Measurements from ENCODE around the gene ZNF618.

The ZNF618 gene

GRCh38 chr9:113886026-113886369, 9.9 kb downstream of the ZNF618 start:
- no peak for DNase-seq

GRCh38 chr9:113886466-113886865, 10.4 kb downstream of the ZNF618 start:
- DNase-seq = no peak

- no peak for DNase-seq
These were observed 10.8 kb downstream of the ZNF618 start for GRCh38 chr9:113886933-113887332.

- DNase-seq = no peak
These were observed 11.3 kb downstream of the ZNF618 start for GRCh38 chr9:113887436-113887835.

- no peak for DNase-seq
These were observed 12.2 kb downstream of the ZNF618 start for GRCh38 chr9:113888336-113888735.

- no peak for DNase-seq
These were observed 12.9 kb downstream of the ZNF618 start for GRCh38 chr9:113888976-113889375.

GRCh38 chr9:113890704-113891103, 14.6 kb downstream of the ZNF618 start:
- DNase-seq = no peak

GRCh38 chr9:113892861-113893491, 16.9 kb downstream of the ZNF618 start:
- DNase-seq = no peak

GRCh38 chr9:113894166-113894565, 18.1 kb downstream of the ZNF618 start:
- no peak for DNase-seq

- no peak for DNase-seq
These were observed 19.4 kb downstream of the ZNF618 start for GRCh38 chr9:113895526-113895925.

- DNase-seq = no peak
These were observed 20.6 kb downstream of the ZNF618 start for GRCh38 chr9:113896713-113897112.

GRCh38 chr9:113898151-113898550, 22.0 kb downstream of the ZNF618 start:
- DNase-seq = no peak

- DNase-seq = no peak
These were observed 22.5 kb downstream of the ZNF618 start for GRCh38 chr9:113898596-113898995.

GRCh38 chr9:113899205-113899604, 23.1 kb downstream of the ZNF618 start:
- DNase-seq = no peak

GRCh38 chr9:113901221-113901688, 25.1 kb downstream of the ZNF618 start:
- no peak for DNase-seq

- no peak for DNase-seq
These were observed 27.5 kb downstream of the ZNF618 start for GRCh38 chr9:113903514-113904077.

GRCh38 chr9:113906411-113907110, 30.5 kb downstream of the ZNF618 start:
- DNase-seq = no peak

GRCh38 chr9:113907282-113907681, 31.2 kb downstream of the ZNF618 start:
- no peak for DNase-seq

GRCh38 chr9:113909421-113909820, 33.3 kb downstream of the ZNF618 start:
- no peak for DNase-seq

- DNase-seq = peak; percentile 95
These were observed 34.0 kb downstream of the ZNF618 start for GRCh38 chr9:113910036-113910639.

GRCh38 chr9:113911850-113912557, 35.9 kb downstream of the ZNF618 start:
- DNase-seq = no peak

- no peak for DNase-seq
These were observed 36.7 kb downstream of the ZNF618 start for GRCh38 chr9:113912816-113913215.
